Measurements from ENCODE around the gene PIEZO2.

DNA sequence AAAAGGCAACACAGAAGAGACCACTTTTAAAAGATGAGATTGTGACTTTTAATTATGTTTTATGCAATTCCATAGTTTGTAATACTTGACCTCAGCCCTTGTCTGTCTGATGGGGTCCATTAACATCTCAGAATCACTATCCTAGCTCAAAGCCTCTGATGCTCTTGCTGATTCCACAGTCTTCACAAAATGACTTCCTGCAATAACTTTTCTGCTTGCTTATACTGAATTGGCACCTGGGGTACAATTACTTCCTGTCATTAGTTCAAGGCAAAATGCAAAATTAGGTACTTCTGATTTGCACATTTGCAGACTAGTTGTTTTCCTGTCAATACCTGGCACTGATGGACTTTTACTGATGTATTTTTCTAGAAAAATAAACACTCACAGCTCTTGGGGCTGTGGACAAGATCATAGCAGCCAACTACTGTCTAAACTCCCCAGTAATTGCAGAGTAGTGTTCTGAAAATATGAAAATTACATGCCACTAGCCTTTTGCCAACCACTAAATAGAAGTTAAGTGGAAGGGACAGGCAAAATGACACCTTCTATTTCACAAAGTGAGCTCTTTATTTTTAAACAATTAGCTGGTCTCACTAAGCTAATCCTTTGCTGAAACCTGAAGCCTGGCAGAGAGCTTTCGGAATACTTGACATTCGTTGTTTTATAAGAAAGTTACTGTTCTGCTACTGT lies 129.1 kb downstream of the PIEZO2 start:
- no peak for TF ChIP-seq CTCF (IDR thresholded peaks at IDR 0.05; ENCODE audit: insufficient read depth, low read depth, low read length)
- no peak for TF ChIP-seq EZH2 (IDR thresholded peaks at IDR 0.05; ENCODE audit: insufficient read depth, low read length)
